Activated T-cell treated with anti-CD3 and anti-CD28 coated beads, Interleukin-2, amount 50 U/mL, for 4 hours (primary cell): ENCODE measurements around the gene FICD. TPM values are rescaled to one million over a fixed set of nuclear protein-coding genes. Genes with fewer than 3 reads are reported as not detected.

Source experiments
- ATAC-seq, 2 donors: fragments of 200-7000 bp; cut with Tn5 transposase; one replicate each; pipeline ENCODE4 v1.10.0; 2021
- DNase-seq: peaks from one replicate; pipeline ENCODE4 v3.0.0-alpha.2; 2020
- H3K27me3 Mint-ChIP-seq: one replicate; pipeline ENCODE4 v1.8.0; 2021; ENCODE audit warnings: low read depth, mixed read lengths
- H3K36me3 Mint-ChIP-seq: one replicate; pipeline ENCODE4 v1.8.0; 2022; ENCODE audit warnings: mixed read lengths; ENCODE audit not compliant: insufficient read depth
- H3K4me1 Mint-ChIP-seq: one replicate; pipeline ENCODE4 v1.8.0; 2021; ENCODE audit warnings: low read depth, mixed read lengths
- H3K4me3 Mint-ChIP-seq: one replicate; pipeline ENCODE4 v1.8.0; 2021; ENCODE audit warnings: mild to moderate bottlenecking, moderate library complexity, mixed read lengths
- H3K9me3 Mint-ChIP-seq: one replicate; pipeline ENCODE4 v1.8.0; 2021; ENCODE audit warnings: mixed read lengths
- total RNA-seq, 3 donors: library from RNA; stranded (reverse); gene quantifications; one replicate each; pipeline ENCODE4 v1.2.1, GENCODE V29; 2021

Gene FICD
- total RNA-seq, 3 donors from 2014 or later = 6.2 to 9.2 (median 6.9) TPM

GRCh38 chr12:108562348-108563135, 47.5 kb downstream of the FICD start, which contains the start of gene ISCU:
Gene ISCU (plus strand): TSS chr12:108562596. CDS start chr12:108562623, 27 bp downstream.
- peak; percentile 72 for ATAC-seq
- DNase-seq = peak; percentile 99
- no peaks in the 10 kb centered on the region for H3K27me3 Mint-ChIP-seq
- peaks cover 59% of the 10 kb centered on the region for H3K4me1 Mint-ChIP-seq
- no peaks in the 10 kb centered on the region for H3K9me3 Mint-ChIP-seq
- peaks cover 27% of the 10 kb centered on the region for H3K36me3 Mint-ChIP-seq
- peak within 1 kb of the TSS; percentile 98 for H3K4me3 Mint-ChIP-seq

- peak overlapping the region; percentile 98 for H3K4me3 Mint-ChIP-seq
- peaks cover 30% of the 10 kb centered on the region for H3K36me3 Mint-ChIP-seq
- H3K27me3 Mint-ChIP-seq = no peaks in the 10 kb centered on the region
- ATAC-seq (peak; percentile 51 to 53), DNase-seq (peak; percentile 80)
- peaks cover 59% of the 10 kb centered on the region for H3K4me1 Mint-ChIP-seq
- H3K9me3 Mint-ChIP-seq = no peaks in the 10 kb centered on the region
Measured at GRCh38 chr12:108563136-108563803, 48.2 kb downstream of the FICD start.

- H3K27me3 Mint-ChIP-seq = no peaks in the 10 kb centered on the region
- peaks cover 60% of the 10 kb centered on the region for H3K4me1 Mint-ChIP-seq
- H3K9me3 Mint-ChIP-seq = no peaks in the 10 kb centered on the region
- peak overlapping the region; percentile 98 for H3K4me3 Mint-ChIP-seq
- H3K36me3 Mint-ChIP-seq = peaks cover 35% of the 10 kb centered on the region
- ATAC-seq (no peak), DNase-seq (no peak)
Measured at GRCh38 chr12:108563804-108564151, 48.7 kb downstream of the FICD start.

GRCh38 chr12:108564724-108565123, 49.6 kb downstream of the FICD start:
- Mint-ChIP-seq H3K36me3 (peaks cover 44% of the 10 kb centered on the region), H3K27me3 (no peaks in the 10 kb centered on the region), H3K4me1 (peaks cover 63% of the 10 kb centered on the region), H3K4me3 (no peak overlapping the region), H3K9me3 (no peaks in the 10 kb centered on the region)
- DNase-seq = no peak
- no peak for ATAC-seq

- Mint-ChIP-seq H3K4me3 (no peak overlapping the region), H3K9me3 (no peaks in the 10 kb centered on the region), H3K27me3 (no peaks in the 10 kb centered on the region), H3K36me3 (peaks cover 41% of the 10 kb centered on the region), H3K4me1 (peaks cover 61% of the 10 kb centered on the region)
- no peak for ATAC-seq
- DNase-seq = no peak
Measured at GRCh38 chr12:108565146-108565545, 50.1 kb downstream of the FICD start.

- no peak for ATAC-seq
- peak; percentile 63 for DNase-seq
- Mint-ChIP-seq H3K27me3 (no peaks in the 10 kb centered on the region), H3K9me3 (no peaks in the 10 kb centered on the region), H3K4me1 (peaks cover 66% of the 10 kb centered on the region), H3K4me3 (no peak overlapping the region), H3K36me3 (peaks cover 44% of the 10 kb centered on the region)
Measured at GRCh38 chr12:108565976-108566375, 50.9 kb downstream of the FICD start.

- ATAC-seq (no peak), DNase-seq (no peak)
- H3K36me3 Mint-ChIP-seq = peaks cover 44% of the 10 kb centered on the region
- no peak overlapping the region for H3K4me3 Mint-ChIP-seq
- H3K27me3 Mint-ChIP-seq = no peaks in the 10 kb centered on the region
- no peaks in the 10 kb centered on the region for H3K9me3 Mint-ChIP-seq
- peaks cover 68% of the 10 kb centered on the region for H3K4me1 Mint-ChIP-seq
Measured at GRCh38 chr12:108566452-108566851, 51.4 kb downstream of the FICD start.

GRCh38 chr12:108567406-108568337, 52.6 kb downstream of the FICD start:
- H3K9me3 Mint-ChIP-seq = no peaks in the 10 kb centered on the region
- H3K4me1 Mint-ChIP-seq = peaks cover 76% of the 10 kb centered on the region
- no peaks in the 10 kb centered on the region for H3K27me3 Mint-ChIP-seq
- no peak for DNase-seq
- no peak for ATAC-seq
- H3K4me3 Mint-ChIP-seq = no peak overlapping the region
- peaks cover 44% of the 10 kb centered on the region for H3K36me3 Mint-ChIP-seq

- peak; percentile 39 for DNase-seq
- H3K36me3 Mint-ChIP-seq = peaks cover 44% of the 10 kb centered on the region
- H3K4me1 Mint-ChIP-seq = peaks cover 84% of the 10 kb centered on the region
- H3K27me3 Mint-ChIP-seq = no peaks in the 10 kb centered on the region
- peak; percentile 90 to 91 for ATAC-seq
- H3K4me3 Mint-ChIP-seq = peak overlapping the region; percentile 68
- H3K9me3 Mint-ChIP-seq = no peaks in the 10 kb centered on the region
Measured at GRCh38 chr12:108568338-108569154, 53.5 kb downstream of the FICD start.

Other genes with a start within 250 kb of the FICD start
- under 1 TPM in 2 of 3 donors, not detected in 1; 0.08 to 0.11 TPM for gene CMKLR1, start 176.0 kb upstream of the FICD start, total RNA-seq
- gene SART3, start 45.9 kb downstream of the FICD start, total RNA-seq = 10 to 100 TPM; 83.0 to 92.1 (median 89.4) TPM
- 10 to 100 TPM; 62.6 to 90.1 (median 78.7) TPM for gene ISCU, start 47.3 kb downstream of the FICD start, total RNA-seq
- under 1 TPM in 2 of 3 donors, not detected in 1; 0.08 to 0.54 TPM for gene TMEM119, start 82.8 kb downstream of the FICD start, total RNA-seq
- 10 to 100 TPM; 16.8 to 19.0 (median 17.5) TPM for gene SELPLG, start 118.6 kb downstream of the FICD start, total RNA-seq
- gene CORO1C, start 216.2 kb downstream of the FICD start, total RNA-seq = 10 to 100 TPM; 41.3 to 59.7 (median 47.7) TPM